HepG2 (cell line): ENCODE measurements around the gene AADACL4. TPM values are rescaled to one million over a fixed set of nuclear protein-coding genes. Genes with fewer than 3 reads are reported as not detected.
A peak's percentile ranks its signal among the peaks of the same experiment; 100 is the strongest.

Source experiments
- ATRX ChIP-seq: sonication (generic); formaldehyde crosslinking; IDR thresholded peaks from 2 replicates; pipeline ENCODE4 v1.4.0; 2020; ENCODE audit warnings: missing genetic modification reagents, borderline replicate concordance
- NAIF1 ChIP-seq: sonication (generic); formaldehyde crosslinking; IDR thresholded peaks from 2 replicates; pipeline ENCODE4 v1.5.0; 2020; ENCODE audit warnings: mild to moderate bottlenecking, missing genetic modification reagents, borderline replicate concordance
- PITX1 ChIP-seq: sonication (generic); formaldehyde crosslinking; IDR thresholded peaks from 2 replicates; pipeline ENCODE4 v1.5.1; 2020; ENCODE audit warnings: mild to moderate bottlenecking, missing genetic modification reagents
- TBX3 ChIP-seq: fragments of 450-650 bp; IDR thresholded peaks from 2 replicates; pipeline ENCODE4 v1.6.1; 2017; ENCODE audit warnings: antibody characterized with exemption, mild to moderate bottlenecking, inconsistent platforms, borderline replicate concordance
- ZBTB42 ChIP-seq: sonication (generic); formaldehyde crosslinking; IDR thresholded peaks from 2 replicates; pipeline ENCODE4 v1.5.0; 2020; ENCODE audit warnings: mild to moderate bottlenecking, missing genetic modification reagents
- ZKSCAN1 ChIP-seq: fragments of 150-350 bp; IDR thresholded peaks from 2 replicates; pipeline ENCODE4 v1.6.1; 2014; ENCODE audit warnings: low read length
- ZNF264 ChIP-seq: sonication (generic); formaldehyde crosslinking; IDR thresholded peaks from 2 replicates; pipeline ENCODE4 v1.4.0; 2020; ENCODE audit warnings: missing genetic modification reagents
- ZNF274 ChIP-seq: sonication (generic); formaldehyde crosslinking; IDR thresholded peaks from 2 replicates; pipeline ENCODE4 v1.5.1; 2020; ENCODE audit warnings: mild to moderate bottlenecking, missing genetic modification reagents
- ZNF788 ChIP-seq: sonication (generic); formaldehyde crosslinking; IDR thresholded peaks from 2 replicates; pipeline ENCODE4 v1.5.0; 2020; ENCODE audit warnings: mild to moderate bottlenecking, missing genetic modification reagents, borderline replicate concordance
- ZNF841 ChIP-seq: sonication (generic); formaldehyde crosslinking; IDR thresholded peaks from 2 replicates; pipeline ENCODE4 v1.8.1; 2023; ENCODE audit warnings: missing genetic modification reagents, borderline replicate concordance
- polyA plus RNA-seq, 8 experiments: library from polyadenylated mRNA; depleted of rRNA in 3 of 8; stranded (reverse) in 7 of 8; unstranded in 1 of 8; fragments of >200 nt; fragmentation: Illumina TruSeq in 4 of 8; extraction: Trizol in 4 of 8; gene quantifications; 2 replicates each; pipeline versions ENCODE4 v1.2.1 to v1.2.3, GENCODE V29; 2011 to 2016; ENCODE audit warnings: low read depth in 4 of 8, missing spikeins in 1 of 8, mixed read lengths in 1 of 8; ENCODE audit not compliant: insufficient read depth in 1 of 8
- total RNA-seq, 5 experiments: library from RNA; depleted of rRNA; stranded (reverse); fragments of >200 nt; fragmentation: Illumina TruSeq; extraction: Trizol; gene quantifications; 2 replicates each; pipeline ENCODE4 v1.2.3, GENCODE V29; 2016; ENCODE audit warnings: low read depth in 1 of 5
- TF ChIP-seq, protein P1 (sequence below), 2 experiments: sonication (generic) in 1 of 2; formaldehyde crosslinking in 1 of 2; IDR thresholded peaks; 2 replicates each; pipeline versions ENCODE4 v1.4.0 to v1.6.1; 2016 to 2020; ENCODE audit warnings: borderline replicate concordance in 1 of 2, low read depth in 1 of 2, mild to moderate bottlenecking in 1 of 2, missing genetic modification reagents in 1 of 2
- TF ChIP-seq, protein P2 (sequence below): sonication (generic); formaldehyde crosslinking; IDR thresholded peaks from 2 replicates; pipeline ENCODE4 v1.5.1; 2020; ENCODE audit warnings: mild to moderate bottlenecking, missing genetic modification reagents, borderline replicate concordance
- TF ChIP-seq, protein P3 (sequence below), 2 experiments: sonication (generic) in 1 of 2; formaldehyde crosslinking in 1 of 2; IDR thresholded peaks; 2 replicates each; pipeline versions ENCODE4 v1.5.1 to v1.6.1; 2011 to 2020; ENCODE audit warnings: borderline replicate concordance in 1 of 2, low read depth in 1 of 2, low read length in 1 of 2, mild to moderate bottlenecking in 1 of 2, missing genetic modification reagents in 1 of 2, moderate library complexity in 1 of 2
- TF ChIP-seq, protein P4 (sequence below): sonication (generic); formaldehyde crosslinking; IDR thresholded peaks from 2 replicates; pipeline ENCODE4 v1.4.0; 2020; ENCODE audit warnings: missing genetic modification reagents

The AADACL4 gene
- total and polyA plus RNA-seq, 2 of the 13 experiments (the other 11 are each of a cell fraction or from before 2014, with no cell fraction given): not detected

GRCh38 chr1:12604114-12604874 is 39.6 kb upstream of the AADACL4 start (continued):
- TF ChIP-seq, protein P1, sequence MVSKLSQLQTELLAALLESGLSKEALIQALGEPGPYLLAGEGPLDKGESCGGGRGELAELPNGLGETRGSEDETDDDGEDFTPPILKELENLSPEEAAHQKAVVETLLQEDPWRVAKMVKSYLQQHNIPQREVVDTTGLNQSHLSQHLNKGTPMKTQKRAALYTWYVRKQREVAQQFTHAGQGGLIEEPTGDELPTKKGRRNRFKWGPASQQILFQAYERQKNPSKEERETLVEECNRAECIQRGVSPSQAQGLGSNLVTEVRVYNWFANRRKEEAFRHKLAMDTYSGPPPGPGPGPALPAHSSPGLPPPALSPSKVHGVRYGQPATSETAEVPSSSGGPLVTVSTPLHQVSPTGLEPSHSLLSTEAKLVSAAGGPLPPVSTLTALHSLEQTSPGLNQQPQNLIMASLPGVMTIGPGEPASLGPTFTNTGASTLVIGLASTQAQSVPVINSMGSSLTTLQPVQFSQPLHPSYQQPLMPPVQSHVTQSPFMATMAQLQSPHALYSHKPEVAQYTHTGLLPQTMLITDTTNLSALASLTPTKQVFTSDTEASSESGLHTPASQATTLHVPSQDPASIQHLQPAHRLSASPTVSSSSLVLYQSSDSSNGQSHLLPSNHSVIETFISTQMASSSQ (IDR thresholded peaks at IDR 0.05; ENCODE audit: low read depth): peak; percentile 47; the same call in 1 of the 2 replicates
- TF ChIP-seq, protein P1 (CRISPR knock-in tag; IDR thresholded peaks at IDR 0.05; ENCODE audit: borderline replicate concordance): peak; percentile 65; the same call in 1 of the 2 replicates
- TF ChIP-seq ZNF274 (CRISPR knock-in tag) (no peak), ZKSCAN1 (no peak), ZBTB42 (CRISPR knock-in tag) (no peak), TBX3 (peak; percentile 75; the same call in 1 of the 2 replicates), ATRX (no peak), ZNF841 (CRISPR knock-in tag) (no peak), ZNF264 (no peak), NAIF1 (no peak), PITX1 (CRISPR knock-in tag) (peak; percentile 92), ZNF788 (CRISPR knock-in tag) (0 out of 2 replicates have a peak, but pooled peaks have one; percentile 52)
- TF ChIP-seq, protein P2, sequence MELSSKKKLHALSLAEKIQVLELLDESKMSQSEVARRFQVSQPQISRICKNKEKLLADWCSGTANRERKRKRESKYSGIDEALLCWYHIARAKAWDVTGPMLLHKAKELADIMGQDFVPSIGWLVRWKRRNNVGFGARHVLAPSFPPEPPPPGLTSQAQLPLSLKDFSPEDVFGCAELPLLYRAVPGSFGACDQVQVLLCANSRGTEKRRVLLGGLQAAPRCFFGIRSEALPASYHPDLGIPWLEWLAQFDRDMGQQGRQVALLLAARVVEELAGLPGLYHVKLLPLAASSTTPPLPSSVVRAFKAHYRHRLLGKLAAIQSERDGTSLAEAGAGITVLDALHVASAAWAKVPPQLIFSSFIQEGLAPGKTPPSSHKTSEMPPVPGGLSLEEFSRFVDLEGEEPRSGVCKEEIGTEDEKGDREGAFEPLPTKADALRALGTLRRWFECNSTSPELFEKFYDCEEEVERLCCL (CRISPR knock-in tag): no peak
- TF ChIP-seq, protein P3, sequence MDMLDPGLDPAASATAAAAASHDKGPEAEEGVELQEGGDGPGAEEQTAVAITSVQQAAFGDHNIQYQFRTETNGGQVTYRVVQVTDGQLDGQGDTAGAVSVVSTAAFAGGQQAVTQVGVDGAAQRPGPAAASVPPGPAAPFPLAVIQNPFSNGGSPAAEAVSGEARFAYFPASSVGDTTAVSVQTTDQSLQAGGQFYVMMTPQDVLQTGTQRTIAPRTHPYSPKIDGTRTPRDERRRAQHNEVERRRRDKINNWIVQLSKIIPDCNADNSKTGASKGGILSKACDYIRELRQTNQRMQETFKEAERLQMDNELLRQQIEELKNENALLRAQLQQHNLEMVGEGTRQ (IDR thresholded peaks at IDR 0.05; ENCODE audit: low read depth, low read length): no peak
- TF ChIP-seq, protein P3 (CRISPR knock-in tag; IDR thresholded peaks at IDR 0.05; ENCODE audit: borderline replicate concordance): no peak
- TF ChIP-seq, protein P4, sequence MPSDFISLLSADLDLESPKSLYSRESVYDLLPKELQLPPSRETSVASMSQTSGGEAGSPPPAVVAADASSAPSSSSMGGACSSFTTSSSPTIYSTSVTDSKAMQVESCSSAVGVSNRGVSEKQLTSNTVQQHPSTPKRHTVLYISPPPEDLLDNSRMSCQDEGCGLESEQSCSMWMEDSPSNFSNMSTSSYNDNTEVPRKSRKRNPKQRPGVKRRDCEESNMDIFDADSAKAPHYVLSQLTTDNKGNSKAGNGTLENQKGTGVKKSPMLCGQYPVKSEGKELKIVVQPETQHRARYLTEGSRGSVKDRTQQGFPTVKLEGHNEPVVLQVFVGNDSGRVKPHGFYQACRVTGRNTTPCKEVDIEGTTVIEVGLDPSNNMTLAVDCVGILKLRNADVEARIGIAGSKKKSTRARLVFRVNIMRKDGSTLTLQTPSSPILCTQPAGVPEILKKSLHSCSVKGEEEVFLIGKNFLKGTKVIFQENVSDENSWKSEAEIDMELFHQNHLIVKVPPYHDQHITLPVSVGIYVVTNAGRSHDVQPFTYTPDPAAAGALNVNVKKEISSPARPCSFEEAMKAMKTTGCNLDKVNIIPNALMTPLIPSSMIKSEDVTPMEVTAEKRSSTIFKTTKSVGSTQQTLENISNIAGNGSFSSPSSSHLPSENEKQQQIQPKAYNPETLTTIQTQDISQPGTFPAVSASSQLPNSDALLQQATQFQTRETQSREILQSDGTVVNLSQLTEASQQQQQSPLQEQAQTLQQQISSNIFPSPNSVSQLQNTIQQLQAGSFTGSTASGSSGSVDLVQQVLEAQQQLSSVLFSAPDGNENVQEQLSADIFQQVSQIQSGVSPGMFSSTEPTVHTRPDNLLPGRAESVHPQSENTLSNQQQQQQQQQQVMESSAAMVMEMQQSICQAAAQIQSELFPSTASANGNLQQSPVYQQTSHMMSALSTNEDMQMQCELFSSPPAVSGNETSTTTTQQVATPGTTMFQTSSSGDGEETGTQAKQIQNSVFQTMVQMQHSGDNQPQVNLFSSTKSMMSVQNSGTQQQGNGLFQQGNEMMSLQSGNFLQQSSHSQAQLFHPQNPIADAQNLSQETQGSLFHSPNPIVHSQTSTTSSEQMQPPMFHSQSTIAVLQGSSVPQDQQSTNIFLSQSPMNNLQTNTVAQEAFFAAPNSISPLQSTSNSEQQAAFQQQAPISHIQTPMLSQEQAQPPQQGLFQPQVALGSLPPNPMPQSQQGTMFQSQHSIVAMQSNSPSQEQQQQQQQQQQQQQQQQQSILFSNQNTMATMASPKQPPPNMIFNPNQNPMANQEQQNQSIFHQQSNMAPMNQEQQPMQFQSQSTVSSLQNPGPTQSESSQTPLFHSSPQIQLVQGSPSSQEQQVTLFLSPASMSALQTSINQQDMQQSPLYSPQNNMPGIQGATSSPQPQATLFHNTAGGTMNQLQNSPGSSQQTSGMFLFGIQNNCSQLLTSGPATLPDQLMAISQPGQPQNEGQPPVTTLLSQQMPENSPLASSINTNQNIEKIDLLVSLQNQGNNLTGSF (CRISPR knock-in tag): no peak
